MCF 10A (cell line): Measurements from ENCODE around the gene DNAJC22. TPM values are rescaled to one million over a fixed set of nuclear protein-coding genes. Genes with fewer than 3 reads are reported as not detected.

ENCODE experiments used
- BruUV-seq: library from RNA; stranded (reverse); fragments of 400-500 nt; replicated peaks from 2 replicates; lab custom pipeline; 2021; lab: Mats Ljungman, UMichigan
- CTCF ChIA-PET: fragments of 300-600 bp; sonication (Branson Sonifier 250); formaldehyde crosslinking; extraction: SDS; loops from one replicate; lab custom pipeline; 2021; ENCODE audit warnings: antibody characterized with exemption, inconsistent platforms; lab: Yijun Ruan, JAX
- POLR2A ChIA-PET: fragments of 300-600, 350-650 bp; sonication (Branson Sonifier 250); formaldehyde crosslinking; extraction: SDS; loops from one replicate; lab custom pipeline; 2020; ENCODE audit warnings: antibody characterized with exemption, inconsistent platforms; lab: Yijun Ruan, JAX
- DNase-seq: peaks from one replicate; pipeline ENCODE4 v3.0.0-alpha.2; 2018; ENCODE audit not compliant: unreplicated experiment
- H3K27ac Mint-ChIP-seq: one replicate; pipeline ENCODE4 v1.8.0; 2022; ENCODE audit warnings: mild to moderate bottlenecking, low read depth, mixed read lengths; ENCODE audit not compliant: unreplicated experiment
- H3K27me3 Mint-ChIP-seq: one replicate; pipeline ENCODE4 v1.8.0; 2022; ENCODE audit warnings: mixed read lengths; ENCODE audit not compliant: insufficient read depth, unreplicated experiment
- H3K36me3 Mint-ChIP-seq: one replicate; pipeline ENCODE4 v1.8.0; 2022; ENCODE audit warnings: mild to moderate bottlenecking, moderate library complexity, mixed read lengths; ENCODE audit not compliant: insufficient read depth, unreplicated experiment
- H3K4me1 Mint-ChIP-seq: one replicate; pipeline ENCODE4 v1.8.0; 2022; ENCODE audit warnings: mixed read lengths; ENCODE audit not compliant: insufficient read depth, unreplicated experiment
- H3K4me3 Mint-ChIP-seq: one replicate; pipeline ENCODE4 v1.8.0; 2022; ENCODE audit warnings: mild to moderate bottlenecking, moderate library complexity, mixed read lengths; ENCODE audit not compliant: unreplicated experiment
- H3K9me3 Mint-ChIP-seq: one replicate; pipeline ENCODE4 v1.8.0; 2022; ENCODE audit warnings: mixed read lengths; ENCODE audit not compliant: unreplicated experiment
- intact Hi-C: fragments of 100-400 bp; cut with micrococcal nuclease; formaldehyde crosslinking; loops from 2 replicates; pipeline ENCODE4 v1.14.1; 2022
- total RNA-seq: library from RNA; stranded (reverse); gene quantifications from 2 replicates; pipeline ENCODE4 v1.2.3, GENCODE V29; 2022
- TF ChIP-seq, protein P1 (sequence below): fragments of 200-600 bp; IDR thresholded peaks from one replicate; pipeline ENCODE4 v1.8.0; 2022; ENCODE audit warnings: antibody characterized with exemption, mild to moderate bottlenecking; ENCODE audit not compliant: unreplicated experiment

DNAJC22 gene
- total RNA-seq, 1 experiment from 2014 or later, result 0.33 TPM

DNA sequence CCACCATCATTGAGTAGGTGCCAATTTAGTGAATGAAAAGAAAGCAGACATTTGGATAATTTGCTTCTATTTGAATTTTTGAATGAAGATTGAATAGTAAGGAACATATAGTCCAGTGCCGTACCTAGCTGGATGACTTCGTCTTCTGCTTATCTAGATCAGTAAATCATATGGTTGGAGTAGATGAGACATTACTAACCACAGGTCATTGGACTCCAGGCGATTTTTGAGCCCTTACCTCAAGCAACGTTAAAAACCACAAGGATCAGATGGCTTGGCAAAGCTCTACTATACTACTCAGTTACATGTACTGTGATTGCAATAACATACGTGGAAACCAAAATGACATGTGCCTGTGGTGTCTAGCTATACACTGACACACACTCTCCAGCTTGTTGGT lies 18.9 kb downstream of the DNAJC22 start:
- ChIA-PET CTCF (interaction anchor here (0.5 to 4.2 kb wide), 8 partner anchors 8 to 551 kb away, joined by 3 to 30 read pairs (median 6); partner anchors contain the start of genes ARF3 and DNAJC22), POLR2A (interaction anchor here (1.2 to 4.0 kb wide), 8 partner anchors 43 to 257 kb away, joined by 3 to 57 read pairs (median 11); partner anchors contain the start of genes TROAP, TUBA1B and TUBA1C)
- no TSS peak for BruUV-seq
- Mint-ChIP-seq H3K4me1 (peaks cover 24% of the 10 kb centered on the region), H3K4me3 (peak overlapping the region; percentile 80), H3K27me3 (no peaks in the 10 kb centered on the region), H3K27ac (peak overlapping the region; percentile 33), H3K9me3 (no peaks in the 10 kb centered on the region), H3K36me3 (peaks cover 3% of the 10 kb centered on the region)
- TF ChIP-seq, protein P1, sequence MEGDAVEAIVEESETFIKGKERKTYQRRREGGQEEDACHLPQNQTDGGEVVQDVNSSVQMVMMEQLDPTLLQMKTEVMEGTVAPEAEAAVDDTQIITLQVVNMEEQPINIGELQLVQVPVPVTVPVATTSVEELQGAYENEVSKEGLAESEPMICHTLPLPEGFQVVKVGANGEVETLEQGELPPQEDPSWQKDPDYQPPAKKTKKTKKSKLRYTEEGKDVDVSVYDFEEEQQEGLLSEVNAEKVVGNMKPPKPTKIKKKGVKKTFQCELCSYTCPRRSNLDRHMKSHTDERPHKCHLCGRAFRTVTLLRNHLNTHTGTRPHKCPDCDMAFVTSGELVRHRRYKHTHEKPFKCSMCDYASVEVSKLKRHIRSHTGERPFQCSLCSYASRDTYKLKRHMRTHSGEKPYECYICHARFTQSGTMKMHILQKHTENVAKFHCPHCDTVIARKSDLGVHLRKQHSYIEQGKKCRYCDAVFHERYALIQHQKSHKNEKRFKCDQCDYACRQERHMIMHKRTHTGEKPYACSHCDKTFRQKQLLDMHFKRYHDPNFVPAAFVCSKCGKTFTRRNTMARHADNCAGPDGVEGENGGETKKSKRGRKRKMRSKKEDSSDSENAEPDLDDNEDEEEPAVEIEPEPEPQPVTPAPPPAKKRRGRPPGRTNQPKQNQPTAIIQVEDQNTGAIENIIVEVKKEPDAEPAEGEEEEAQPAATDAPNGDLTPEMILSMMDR, result no peak
- DNase-seq, result peak; percentile 74
- intact Hi-C loops, result no loop called here

DNA sequence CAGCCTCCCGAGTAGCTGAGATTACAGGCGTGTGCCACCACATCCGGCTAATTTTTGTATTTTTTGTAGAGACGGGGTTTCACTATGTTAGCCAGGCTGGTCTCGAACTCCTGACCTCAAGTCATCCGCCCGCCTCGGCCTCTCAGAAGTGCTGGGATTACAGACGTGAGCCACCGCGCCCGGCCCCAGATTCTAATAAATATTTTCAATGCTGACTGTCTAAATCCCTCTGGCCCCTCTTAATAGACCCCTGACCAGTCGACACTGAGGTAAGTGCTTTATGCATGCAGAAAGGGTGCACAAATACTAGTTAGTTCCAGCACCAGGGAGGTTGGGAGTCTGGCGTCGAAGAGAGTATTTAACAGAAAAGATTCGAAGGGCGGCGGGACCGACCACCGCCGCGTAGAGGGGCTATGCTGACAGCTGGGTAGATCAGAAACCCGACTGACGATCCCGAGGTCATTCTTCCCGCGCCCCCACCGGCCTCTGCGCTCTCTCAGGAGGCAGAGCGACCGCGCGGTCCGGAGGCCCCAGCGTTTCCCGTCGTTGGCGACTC lies 19.5 kb downstream of the DNAJC22 start:
- TF ChIP-seq, protein P1, result no peak
- TSS peak; percentile 71 for BruUV-seq
- peak overlapping the region; percentile 80 for H3K4me3 Mint-ChIP-seq
- POLR2A ChIA-PET, result interaction anchor here (0.5 to 4.0 kb wide), 15 partner anchors 8 to 927 kb away, joined by 3 to 57 read pairs (median 6); partner anchors contain the start of genes TROAP, TUBA1B and TUBA1C
- H3K36me3 Mint-ChIP-seq, result peaks cover 9% of the 10 kb centered on the region
- H3K27ac Mint-ChIP-seq, result peak overlapping the region; percentile 33
- CTCF ChIA-PET, result interaction anchor here (0.5 to 4.2 kb wide), 10 partner anchors 9 to 551 kb away, joined by 3 to 30 read pairs (median 4); partner anchors contain the start of gene ARF3
- no peak for DNase-seq
- no peaks in the 10 kb centered on the region for H3K9me3 Mint-ChIP-seq
- intact Hi-C loops, result no loop called here
- peaks cover 24% of the 10 kb centered on the region for H3K4me1 Mint-ChIP-seq
- no peaks in the 10 kb centered on the region for H3K27me3 Mint-ChIP-seq

DNA sequence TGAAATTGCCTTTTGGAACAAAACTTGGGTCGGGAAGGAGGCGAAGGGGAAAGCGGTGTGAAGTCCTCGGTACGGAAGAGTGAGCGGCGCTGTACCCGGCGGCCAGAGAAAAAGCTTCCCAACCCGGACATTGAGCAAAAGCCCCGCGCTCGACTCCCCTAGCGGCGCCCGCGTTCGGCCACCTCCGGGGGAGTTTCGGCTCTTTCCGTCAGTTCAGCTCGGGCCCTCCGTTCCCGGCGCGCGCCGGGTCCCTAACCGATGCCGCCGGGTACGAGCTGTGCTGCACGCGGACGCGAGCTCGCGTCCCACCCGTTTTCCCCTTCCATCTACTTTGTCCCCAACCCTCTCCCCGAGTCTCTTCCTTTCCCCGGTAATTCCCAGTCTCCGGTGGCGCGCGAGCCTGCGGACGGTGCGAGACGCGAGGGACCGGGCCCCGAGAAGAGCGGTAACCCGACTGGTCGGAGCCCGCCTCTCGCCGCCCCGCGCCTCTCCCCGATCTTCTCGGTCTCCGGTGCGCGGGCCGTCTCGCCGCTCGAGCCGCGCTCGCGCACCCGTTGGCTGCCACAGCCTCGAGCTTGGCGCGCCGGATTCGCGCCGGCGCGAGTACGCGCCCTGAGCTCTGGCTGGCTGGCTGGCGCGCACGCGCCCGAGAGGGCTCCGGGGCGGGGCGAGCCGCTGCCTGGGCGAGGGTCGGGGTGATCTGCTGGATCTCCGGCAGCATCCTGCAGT lies 20.1 kb downstream of the DNAJC22 start:
- peak overlapping the region; percentile 80 for H3K4me3 Mint-ChIP-seq
- no TSS peak for BruUV-seq
- POLR2A ChIA-PET, result interaction anchor here (0.5 to 4.0 kb wide), 34 partner anchors 9 to 1833 kb away, joined by 3 to 57 read pairs (median 4); partner anchors contain the start of genes BCDIN3D, TMBIM6, TROAP and TUBA1B
- peak overlapping the region; percentile 33 for H3K27ac Mint-ChIP-seq
- TF ChIP-seq, protein P1, result peak; percentile 6
- CTCF ChIA-PET, result interaction anchor here (0.7 to 4.2 kb wide), 11 partner anchors 9 to 353 kb away, joined by 3 to 30 read pairs (median 4); no protein-coding TSS in a partner anchor
- H3K4me1 Mint-ChIP-seq, result peaks cover 24% of the 10 kb centered on the region
- no peaks in the 10 kb centered on the region for H3K9me3 Mint-ChIP-seq
- H3K36me3 Mint-ChIP-seq, result peaks cover 10% of the 10 kb centered on the region
- no peaks in the 10 kb centered on the region for H3K27me3 Mint-ChIP-seq
- intact Hi-C loops, result no loop called here
- peak; percentile 89 for DNase-seq
